H1 (cell line): ENCODE measurements around the gene FSD1. TPM values are rescaled to one million over a fixed set of nuclear protein-coding genes. Genes with fewer than 3 reads are reported as not detected.

Source experiments
- CTCF ChIA-PET: fragments of 300-600 bp; sonication (Branson Sonifier 250); formaldehyde crosslinking; loops from one replicate; lab custom pipeline; 2021; ENCODE audit not compliant: partially characterized antibody; lab: Charles Lee
- POLR2A ChIA-PET: fragments of 300-600 bp; sonication (Branson Sonifier 250); formaldehyde crosslinking; loops from one replicate; lab custom pipeline; 2021; ENCODE audit warnings: inconsistent platforms; ENCODE audit not compliant: partially characterized antibody; lab: Charles Lee
- DNase-seq, 2 experiments: peaks; one replicate each; pipeline versions ENCODE4 v3.0.0 to v3.0.0-alpha.2; 2010 to 2022; ENCODE audit warnings: low spot score in 2 of 2, low read depth in 1 of 2, mixed read lengths in 1 of 2
- FAIRE-seq: peaks from 2 replicates; lab custom pipeline; 2011; peaks lifted over from hg19 to GRCh38; lab: Jason Lieb, UNC
- H2AFZ ChIP-seq: 2 replicates; pipeline ENCODE4 v1.8.1; 2012; ENCODE audit warnings: low read length, inconsistent platforms
- H2AK5ac ChIP-seq: 2 replicates; pipeline ENCODE4 v1.6.1; 2013; ENCODE audit warnings: low read depth, low read length
- H2BK120ac ChIP-seq: replicated peaks from 2 replicates; pipeline ENCODE3; 2013; ENCODE audit warnings: low read depth, low read length, inconsistent platforms
- H2BK12ac ChIP-seq: 2 replicates; pipeline ENCODE4 v1.6.1; 2013; ENCODE audit warnings: low read depth, low read length
- H2BK15ac ChIP-seq: 2 replicates; pipeline ENCODE4 v1.6.1; 2013; ENCODE audit warnings: low read length
- H2BK20ac ChIP-seq: 2 replicates; pipeline ENCODE4 v1.6.1; 2013; ENCODE audit warnings: low read length
- H2BK5ac ChIP-seq: 2 replicates; pipeline ENCODE4 v1.6.1; 2013; ENCODE audit warnings: low read depth, low read length
- H3K14ac ChIP-seq: 2 replicates; pipeline ENCODE4 v1.6.1; 2013; ENCODE audit warnings: inconsistent platforms; ENCODE audit not compliant: insufficient read length
- H3K18ac ChIP-seq: 2 replicates; pipeline ENCODE4 v1.6.1; 2013; ENCODE audit warnings: low read length; ENCODE audit errors: extremely low read depth
- H3K23ac ChIP-seq: 2 replicates; pipeline ENCODE4 v1.6.1; 2013; ENCODE audit warnings: inconsistent platforms; ENCODE audit not compliant: insufficient read length
- H3K23me2 ChIP-seq: 2 replicates; pipeline ENCODE4 v1.6.1; 2013; ENCODE audit warnings: low read depth, low read length
- H3K27ac ChIP-seq: 2 replicates; pipeline ENCODE4 v1.6.1; 2011; ENCODE audit warnings: low read depth, low read length, inconsistent platforms
- H3K27me3 ChIP-seq, 4 experiments: replicated peaks in 1 of 4; 1 replicate in 1 of 4; 2 replicates in 3 of 4; pipeline versions ENCODE4 v1.6.1 to v1.8.1; 2011 to 2013; ENCODE audit warnings: low read length in 3 of 4, mild to moderate bottlenecking in 3 of 4, inconsistent platforms in 2 of 4, mixed read lengths in 2 of 4, moderate library complexity in 1 of 4; ENCODE audit not compliant: control insufficient read depth in 3 of 4, insufficient read depth in 3 of 4; ENCODE audit errors: extremely low read depth in 1 of 4
- H3K36me3 ChIP-seq, 4 experiments: 2 replicates each; pipeline versions ENCODE4 v1.6.1 to v1.8.1; 2011 to 2013; ENCODE audit warnings: mild to moderate bottlenecking in 4 of 4, low read length in 3 of 4, moderate library complexity in 2 of 4, control low read depth in 1 of 4, inconsistent platforms in 1 of 4; ENCODE audit not compliant: insufficient read depth in 4 of 4, control insufficient read depth in 2 of 4
- H3K4ac ChIP-seq: replicated peaks from 2 replicates; pipeline ENCODE3; 2013; ENCODE audit warnings: low read length, low read depth, mixed read lengths, inconsistent platforms; ENCODE audit not compliant: insufficient read length
- H3K4me1 ChIP-seq, 4 experiments: replicated peaks in 1 of 4; 1 replicate in 1 of 4; 2 replicates in 3 of 4; pipeline versions ENCODE4 v1.6.1 to v1.8.1; 2011 to 2013; ENCODE audit warnings: low read length in 3 of 4, inconsistent platforms in 2 of 4, mixed read lengths in 1 of 4; ENCODE audit not compliant: insufficient read depth in 4 of 4, control insufficient read depth in 3 of 4
- H3K4me2 ChIP-seq, 2 experiments: 2 replicates each; pipeline versions ENCODE4 v1.6.1 to v1.8.1; 2011 to 2013; ENCODE audit warnings: low read depth in 2 of 2, low read length in 2 of 2, control low read depth in 1 of 2, inconsistent platforms in 1 of 2, mild to moderate bottlenecking in 1 of 2; ENCODE audit not compliant: insufficient read depth in 1 of 2
- H3K4me3 ChIP-seq, 4 experiments: fragments of 200-600, 300-600 bp in 1 of 4; sonication (generic), shearing (Covaris generic), sonication (Bioruptor Twin) in 1 of 4; 2 replicates each; pipeline versions ENCODE4 v1.5.1 to v1.8.1; 2011 to 2016; ENCODE audit warnings: low read length in 4 of 4, low read depth in 3 of 4, control low read depth in 2 of 4, inconsistent platforms in 2 of 4, mild to moderate bottlenecking in 2 of 4, mixed read lengths in 1 of 4, moderate library complexity in 1 of 4; ENCODE audit not compliant: insufficient read depth in 2 of 4; ENCODE audit errors: extremely low read depth in 1 of 4
- H3K56ac ChIP-seq: replicated peaks from 2 replicates; pipeline ENCODE3; 2013; ENCODE audit warnings: low read depth, mild to moderate bottlenecking, mixed read lengths, low read length, inconsistent platforms; ENCODE audit not compliant: insufficient read length
- H3K79me1 ChIP-seq: 2 replicates; pipeline ENCODE4 v1.6.1; 2013; ENCODE audit warnings: low read depth, low read length, control low read depth
- H3K79me2 ChIP-seq, 2 experiments: 2 replicates each; pipeline versions ENCODE4 v1.6.1 to v1.8.1; 2012 to 2013; ENCODE audit warnings: low read length in 2 of 2, mild to moderate bottlenecking in 2 of 2, inconsistent platforms in 1 of 2; ENCODE audit not compliant: insufficient read depth in 2 of 2, control insufficient read depth in 1 of 2
- H3K9ac ChIP-seq, 4 experiments: replicated peaks in 1 of 4; 1 replicate in 1 of 4; 2 replicates in 3 of 4; pipeline versions ENCODE4 v1.6.1 to v1.8.1; 2011 to 2013; ENCODE audit warnings: low read depth in 3 of 4, low read length in 3 of 4, control low read depth in 2 of 4, mild to moderate bottlenecking in 2 of 4, moderate library complexity in 2 of 4, inconsistent platforms in 1 of 4; ENCODE audit errors: extremely low read depth in 1 of 4
- H3K9me3 ChIP-seq, 2 experiments: 2 replicates each; pipeline versions ENCODE4 v1.6.1 to v1.8.1; 2012 to 2013; ENCODE audit warnings: mild to moderate bottlenecking in 2 of 2, moderate library complexity in 2 of 2, control low read depth in 1 of 2, inconsistent platforms in 1 of 2, low read depth in 1 of 2, low read length in 1 of 2, mixed read lengths in 1 of 2; ENCODE audit not compliant: insufficient read depth in 2 of 2
- H4K20me1 ChIP-seq, 2 experiments: replicated peaks in 1 of 2; 2 replicates each; pipeline versions ENCODE3 to v1.8.1; 2011 to 2013; ENCODE audit warnings: inconsistent platforms in 2 of 2, low read length in 2 of 2, mild to moderate bottlenecking in 1 of 2; ENCODE audit not compliant: insufficient read depth in 2 of 2, control insufficient read depth in 1 of 2
- H4K5ac ChIP-seq: 2 replicates; pipeline ENCODE4 v1.6.1; 2013; ENCODE audit warnings: low read length, low read depth, mixed read lengths, inconsistent platforms; ENCODE audit not compliant: insufficient read length
- H4K8ac ChIP-seq: 2 replicates; pipeline ENCODE4 v1.8.0; 2013; ENCODE audit warnings: mild to moderate bottlenecking, moderate library complexity, low read length, inconsistent platforms; ENCODE audit not compliant: insufficient read depth; ENCODE audit errors: extremely low read depth
- H4K91ac ChIP-seq: replicated peaks from 2 replicates; pipeline ENCODE3; 2013; ENCODE audit warnings: low read length, mixed read lengths, inconsistent platforms; ENCODE audit not compliant: insufficient read length
- JUND ChIP-seq: IDR thresholded peaks from 2 replicates; pipeline ENCODE4 v1.6.1; 2011; ENCODE audit warnings: mild to moderate bottlenecking, improper control_type of control experiment, low read length
- POLR2AphosphoS5 ChIP-seq: IDR thresholded peaks from 2 replicates; pipeline ENCODE4 v1.6.1; 2011; ENCODE audit warnings: low read depth, low read length
- SIN3A ChIP-seq, 2 experiments: IDR thresholded peaks in 1 of 2; conservative IDR thresholded peaks in 1 of 2; 2 replicates each; pipeline ENCODE4 v1.6.1; 2011 to 2012; ENCODE audit warnings: low read length in 2 of 2, improper control_type of control experiment in 1 of 2, low read depth in 1 of 2, mild to moderate bottlenecking in 1 of 2
- WGBS, 2 experiments: shearing (Covaris generic) in 1 of 2; methylation state at CpG; one replicate each; pipeline versions ENCODE4 v1.1.6 to v1.1.7; 2013 to 2015; ENCODE audit warnings: low lambda C conversion rate in 2 of 2, mixed read lengths in 2 of 2, inconsistent platforms in 1 of 2, low coverage in 1 of 2, missing lambda C conversion rate in 1 of 2; ENCODE audit not compliant: insufficient replicate concordance in 2 of 2, insufficient coverage in 1 of 2, insufficient read length in 1 of 2; ENCODE audit errors: extremely low coverage in 1 of 2, missing lambda C conversion rate in 1 of 2; 5-methylcytosine and 5-hydroxymethylcytosine counted together
- polyA plus RNA-seq, 7 experiments: library from polyadenylated mRNA; depleted of rRNA in 3 of 7; stranded (reverse) in 5 of 7; unstranded in 2 of 7; fragments of >200 nt in 5 of 7; fragments of 200-250 nt in 2 of 7; gene quantifications; 1 replicate in 5 of 7; 2 replicates in 1 of 7; 4 replicates in 1 of 7; pipeline versions ENCODE4 v1.2.1 to v1.2.3, GENCODE V29; 2011 to 2013; ENCODE audit warnings: missing spikeins in 2 of 7, mixed read lengths in 2 of 7
- total RNA-seq: library from RNA; stranded (reverse); fragmentation: NEBNext Ultra II Directional; extraction: Animal tissue kit (Norgen Biotek cat#: 25700); gene quantifications from 2 replicates; pipeline ENCODE4 v1.2.1, GENCODE V29; 2021

FSD1 gene
- total and polyA plus RNA-seq, 2 of the 8 experiments (the other 6 are each of a cell fraction or from before 2014, with no cell fraction given), result 58.8 to 181 TPM

DNA sequence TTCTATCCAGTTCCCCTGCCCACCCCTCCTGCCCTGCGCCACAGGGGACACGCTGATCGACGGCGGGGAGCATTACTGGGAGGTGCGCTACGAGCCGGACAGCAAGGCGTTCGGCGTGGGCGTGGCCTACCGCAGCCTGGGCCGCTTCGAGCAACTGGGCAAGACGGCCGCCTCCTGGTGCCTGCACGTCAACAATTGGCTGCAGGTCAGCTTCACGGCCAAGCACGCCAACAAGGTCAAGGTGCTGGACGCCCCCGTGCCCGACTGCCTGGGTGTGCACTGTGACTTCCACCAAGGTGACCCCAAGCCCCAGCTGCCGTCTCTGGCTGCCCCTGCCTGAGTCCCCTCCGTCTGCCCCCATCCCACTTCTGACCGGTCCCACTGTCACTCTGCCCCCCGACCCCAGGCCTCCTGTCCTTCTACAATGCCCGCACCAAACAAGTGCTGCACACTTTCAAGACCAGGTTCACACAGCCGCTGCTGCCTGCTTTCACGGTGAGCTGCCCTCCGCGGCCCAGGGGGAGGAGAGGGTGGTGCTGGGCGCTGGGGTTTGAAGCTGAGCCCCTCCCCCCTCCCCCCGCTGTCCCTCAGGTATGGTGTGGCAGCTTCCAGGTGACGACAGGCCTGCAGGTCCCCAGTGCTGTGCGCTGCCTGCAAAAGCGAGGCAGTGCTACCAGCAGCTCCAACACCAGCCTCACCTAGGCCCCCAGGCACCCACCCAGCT is 18.7 kb downstream of the FSD1 start:
- CTCF ChIA-PET, result interaction anchor here (0.6 to 8.2 kb wide), 12 partner anchors 9 to 266 kb away, joined by 3 to 71 read pairs (median 4); partner anchors contain the start of gene STAP2
- Histone ChIP-seq H4K20me1 (peaks cover 4 to 11% of the 10 kb centered on the region in 2 experiments), H2BK15ac (no peak overlapping the region), H3K27ac (no peak overlapping the region), H3K4me1 (peaks cover 0 to 4% (median 2%) of the 10 kb centered on the region in 4 experiments; a peak in 4 of 7 replicates), H4K91ac (no peak overlapping the region), H2BK12ac (no peak overlapping the region), H3K79me1 (no peaks in the 10 kb centered on the region), H3K56ac (no peak overlapping the region), H2BK5ac (no peak overlapping the region), H3K18ac (no peak overlapping the region), H4K8ac (no peak overlapping the region; the same call in 1 of the 2 replicates), H3K4me3 (no peak overlapping the region), H4K5ac (no peak overlapping the region), H3K9ac (no peak overlapping the region), H3K4ac (no peak overlapping the region), H3K23ac (no peak overlapping the region), H3K36me3 (peaks cover under 1 to 27% (median 5%) of the 10 kb centered on the region in 4 experiments; a peak in 7 of 8 replicates), H2BK20ac (no peak overlapping the region), H3K23me2 (peaks cover 12% of the 10 kb centered on the region; the same call in 1 of the 2 replicates), H2BK120ac (no peak overlapping the region), H3K4me2 (no peak overlapping the region), H3K27me3 (no peaks in the 10 kb centered on the region), H3K14ac (no peak overlapping the region), H3K79me2 (no peaks in the 10 kb centered on the region), H2AK5ac (no peak overlapping the region), H2AFZ (no peak overlapping the region), H3K9me3 (peaks cover 0 to 4% of the 10 kb centered on the region in 2 experiments; a peak in 2 of 4 replicates)
- no peak for FAIRE-seq
- 92% methylated on average over 30 of the region's 37 CpGs; no CpG with 5 or more reads in 1 of the 2 experiments for WGBS, 2 experiments
- DNase-seq, result no peak
- POLR2A ChIA-PET, result interaction anchor here (0.6 to 7.4 kb wide), 11 partner anchors 9 to 560 kb away, joined by 3 to 86 read pairs (median 3); partner anchors contain the start of genes FSD1 and MPND
- no peak for TF ChIP-seq JUND
- TF ChIP-seq SIN3A (conservative IDR thresholded peaks at IDR 0.05 in 1 of 2, IDR thresholded peaks at IDR 0.05 in 1 of 2; ENCODE audit: low read depth in 1 of 2, low read length in 2 of 2), result no peak
- TF ChIP-seq POLR2AphosphoS5, result 0 out of 2 replicates have a peak, but pooled peaks have one; percentile 11
